Suprapubic skin (tissue), 3 donors: ENCODE measurements around the gene APMAP.
"Not testable (repeated sequence)": the region's sequence is repeated elsewhere in the genome, so short reads cannot be mapped to it uniquely, and the experiment has no call there.

ENCODE experiments used
- EP300 ChIP-seq: sonication (generic); formaldehyde crosslinking; IDR thresholded peaks from one replicate; pipeline ENCODE4 v1.6.1; 2017; ENCODE audit warnings: antibody characterized with exemption
- POLR2A ChIP-seq, 2 donors: fragments of 450-650 bp; IDR thresholded peaks; one replicate each; pipeline ENCODE4 v1.6.1; 2017; ENCODE audit warnings: antibody characterized with exemption in 2 of 2, mild to moderate bottlenecking in 2 of 2, moderate library complexity in 2 of 2
- TF ChIP-seq, protein P1 (sequence below), 2 donors: fragments of 200-600 bp in 1 of 2; fragments of 450-650 bp in 1 of 2; sonication (generic) in 1 of 2; IDR thresholded peaks; one replicate each; pipeline ENCODE4 v1.5.1; 2016 to 2019; ENCODE audit warnings: antibody characterized with exemption in 2 of 2, mild to moderate bottlenecking in 1 of 2, moderate library complexity in 1 of 2

DNA sequence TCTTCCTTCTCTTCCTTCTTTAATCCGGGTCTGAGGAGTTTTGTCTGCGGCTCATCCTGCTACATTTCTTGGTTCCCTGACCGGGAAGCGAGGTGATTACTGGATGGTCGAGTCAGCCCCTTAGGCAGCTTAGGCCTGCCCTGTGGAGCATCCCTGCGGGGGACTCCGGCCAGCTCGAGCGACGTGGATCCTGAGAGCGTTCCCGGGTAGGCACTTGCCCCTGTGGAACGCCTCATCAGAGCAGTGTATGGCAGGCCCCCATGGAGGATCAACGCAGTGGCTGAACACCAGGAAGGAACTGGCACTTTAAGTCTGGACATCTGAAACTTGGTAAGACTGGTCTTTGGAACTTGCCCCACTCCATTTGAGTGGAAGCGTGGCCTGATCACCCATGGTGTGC lies 72.9 kb downstream of the APMAP start:
- not testable (repeated sequence) for TF ChIP-seq POLR2A (IDR thresholded peaks at IDR 0.05); EP300
- TF ChIP-seq, protein P1, sequence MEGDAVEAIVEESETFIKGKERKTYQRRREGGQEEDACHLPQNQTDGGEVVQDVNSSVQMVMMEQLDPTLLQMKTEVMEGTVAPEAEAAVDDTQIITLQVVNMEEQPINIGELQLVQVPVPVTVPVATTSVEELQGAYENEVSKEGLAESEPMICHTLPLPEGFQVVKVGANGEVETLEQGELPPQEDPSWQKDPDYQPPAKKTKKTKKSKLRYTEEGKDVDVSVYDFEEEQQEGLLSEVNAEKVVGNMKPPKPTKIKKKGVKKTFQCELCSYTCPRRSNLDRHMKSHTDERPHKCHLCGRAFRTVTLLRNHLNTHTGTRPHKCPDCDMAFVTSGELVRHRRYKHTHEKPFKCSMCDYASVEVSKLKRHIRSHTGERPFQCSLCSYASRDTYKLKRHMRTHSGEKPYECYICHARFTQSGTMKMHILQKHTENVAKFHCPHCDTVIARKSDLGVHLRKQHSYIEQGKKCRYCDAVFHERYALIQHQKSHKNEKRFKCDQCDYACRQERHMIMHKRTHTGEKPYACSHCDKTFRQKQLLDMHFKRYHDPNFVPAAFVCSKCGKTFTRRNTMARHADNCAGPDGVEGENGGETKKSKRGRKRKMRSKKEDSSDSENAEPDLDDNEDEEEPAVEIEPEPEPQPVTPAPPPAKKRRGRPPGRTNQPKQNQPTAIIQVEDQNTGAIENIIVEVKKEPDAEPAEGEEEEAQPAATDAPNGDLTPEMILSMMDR (IDR thresholded peaks at IDR 0.05) = not testable (repeated sequence)
